SK-N-SH (cell line): ENCODE results near the gene PRDX6. TPM values are rescaled to one million over a fixed set of nuclear protein-coding genes. Genes with fewer than 3 reads are reported as not detected.

ENCODE experiments used
- CTCF ChIA-PET: fragments of 300-600, 350-600 bp; formaldehyde crosslinking; extraction: SDS; loops from one replicate; lab custom pipeline; 2021; lab: Yijun Ruan, JAX
- POLR2A ChIA-PET: fragments of 350-600 bp; sonication (Branson Sonifier 250); formaldehyde crosslinking; extraction: SDS; loops from one replicate; lab custom pipeline; 2020; ENCODE audit warnings: antibody characterized with exemption, inconsistent platforms; lab: Yijun Ruan, JAX
- DNase-seq: peaks from one replicate; pipeline ENCODE4 v3.0.0; 2012
- H2AFZ ChIP-seq: fragments of 200-600 bp; sonication (generic); 2 replicates; pipeline ENCODE4 v1.8.1; 2016; ENCODE audit warnings: antibody characterized with exemption, mild to moderate bottlenecking, low read depth
- H3F3A ChIP-seq: fragments of 200-600 bp; sonication (generic); replicated peaks from 2 replicates; pipeline ENCODE3; 2016; ENCODE audit warnings: antibody characterized with exemption, mild to moderate bottlenecking; ENCODE audit not compliant: insufficient read depth
- H3K27ac ChIP-seq, 2 experiments: fragments of 200-500 bp in 1 of 2; fragments of 200-600 bp in 1 of 2; sonication (Bioruptor generic) in 1 of 2; sonication (generic), shearing (Covaris generic) in 1 of 2; 2 replicates each; pipeline versions ENCODE4 v1.5.1 to v1.6.1; 2014 to 2016; ENCODE audit warnings: low read depth in 2 of 2, inconsistent platforms in 1 of 2, low read length in 1 of 2, mild to moderate bottlenecking in 1 of 2, mixed read lengths in 1 of 2
- H3K27me3 ChIP-seq: fragments of 200-600 bp; sonication (generic), shearing (Covaris generic); 2 replicates; pipeline ENCODE4 v1.6.1; 2016; ENCODE audit warnings: mixed run types; ENCODE audit not compliant: insufficient read depth
- H3K36me3 ChIP-seq, 2 experiments: fragments of 200-500 bp in 1 of 2; fragments of 200-600 bp in 1 of 2; sonication (Bioruptor generic) in 1 of 2; sonication (generic) in 1 of 2; replicated peaks in 1 of 2; 2 replicates each; pipeline versions ENCODE3 to v1.5.1; 2014 to 2016; ENCODE audit warnings: low read length in 1 of 2, mild to moderate bottlenecking in 1 of 2; ENCODE audit not compliant: insufficient read depth in 2 of 2, control insufficient read depth in 1 of 2
- H3K4me1 ChIP-seq, 2 experiments: fragments of 200-500 bp in 1 of 2; fragments of 200-600 bp in 1 of 2; sonication (Bioruptor generic) in 1 of 2; sonication (generic), shearing (Covaris generic) in 1 of 2; 2 replicates each; pipeline versions ENCODE4 v1.5.1 to v1.6.1; 2014 to 2016; ENCODE audit warnings: low read depth in 1 of 2, low read length in 1 of 2, mixed run types in 1 of 2; ENCODE audit not compliant: insufficient read depth in 2 of 2, control insufficient read depth in 1 of 2
- H3K4me2 ChIP-seq: fragments of 200-600 bp; sonication (generic), shearing (Covaris generic); 2 replicates; pipeline ENCODE4 v1.6.1; 2017; ENCODE audit warnings: mixed run types
- H3K4me3 ChIP-seq, 2 experiments: fragments of 200-500 bp in 1 of 2; fragments of 200-600 bp in 1 of 2; sonication (Bioruptor generic) in 1 of 2; sonication (generic), shearing (Covaris generic) in 1 of 2; 2 replicates each; pipeline versions ENCODE4 v1.5.1 to v1.8.1; 2014 to 2016; ENCODE audit warnings: low read depth in 2 of 2, inconsistent platforms in 1 of 2, low read length in 1 of 2, mild to moderate bottlenecking in 1 of 2, mixed read lengths in 1 of 2, moderate library complexity in 1 of 2
- H3K79me2 ChIP-seq: fragments of 200-600 bp; sonication (generic); 2 replicates; pipeline ENCODE4 v1.8.1; 2017; ENCODE audit warnings: mild to moderate bottlenecking; ENCODE audit not compliant: insufficient read depth
- H3K9ac ChIP-seq: fragments of 200-600 bp; sonication (generic); 2 replicates; pipeline ENCODE4 v1.6.1; 2017; ENCODE audit warnings: mixed run types
- H3K9me2 ChIP-seq: fragments of 200-600 bp; sonication (generic); 2 replicates; pipeline ENCODE4 v1.6.1; 2017; ENCODE audit warnings: mixed run types
- H3K9me3 ChIP-seq: fragments of 200-600 bp; sonication (generic); 2 replicates; pipeline ENCODE4 v1.6.1; 2017; ENCODE audit warnings: mixed run types, mild to moderate bottlenecking, moderate library complexity
- H4K20me1 ChIP-seq: fragments of 200-600 bp; sonication (generic); 2 replicates; pipeline ENCODE4 v1.6.1; 2017; ENCODE audit warnings: mild to moderate bottlenecking, mixed run types; ENCODE audit not compliant: insufficient read depth
- EZH2phosphoT487 ChIP-seq: fragments of 200-600 bp; sonication (generic); IDR thresholded peaks from 2 replicates; pipeline ENCODE4 v1.6.1; 2017; ENCODE audit warnings: low read depth, mixed run types, mild to moderate bottlenecking, antibody characterized with exemption, moderate library complexity, borderline replicate concordance
- FOSL2 ChIP-seq: IDR thresholded peaks from 2 replicates; pipeline ENCODE4 v1.4.0; 2012; ENCODE audit warnings: low read depth, mild to moderate bottlenecking, moderate library complexity, borderline replicate concordance
- FOXM1 ChIP-seq: IDR thresholded peaks from 2 replicates; pipeline ENCODE4 v1.4.0; 2012; ENCODE audit warnings: low read depth, mild to moderate bottlenecking
- GATA2 ChIP-seq: sonication (generic); formaldehyde crosslinking; IDR thresholded peaks from 2 replicates; pipeline ENCODE4 v1.5.0; 2020; ENCODE audit warnings: mild to moderate bottlenecking, missing genetic modification reagents
- IRF3 ChIP-seq: fragments of 150-350 bp; IDR thresholded peaks from 2 replicates; pipeline ENCODE4 v1.6.1; 2016; ENCODE audit warnings: mild to moderate bottlenecking, low read depth, low read length
- MAX ChIP-seq: IDR thresholded peaks from 2 replicates; pipeline ENCODE4 v1.4.0; 2012; ENCODE audit warnings: low read depth
- MXI1 ChIP-seq: IDR thresholded peaks from 2 replicates; pipeline ENCODE4 v1.6.1; 2012; ENCODE audit warnings: mild to moderate bottlenecking, low read depth, low read length, improper control_type of control experiment
- NFIC ChIP-seq: IDR thresholded peaks from 2 replicates; pipeline ENCODE4 v1.4.0; 2012; ENCODE audit warnings: borderline replicate concordance
- NRF1 ChIP-seq: IDR thresholded peaks from 2 replicates; pipeline ENCODE4 v1.6.1; 2012; ENCODE audit warnings: low read depth, mild to moderate bottlenecking, low read length
- POLR2AphosphoS5 ChIP-seq: IDR thresholded peaks from 2 replicates; pipeline ENCODE4 v1.6.1; 2012; ENCODE audit warnings: low read depth, low read length
- REST ChIP-seq: IDR thresholded peaks from 2 replicates; pipeline ENCODE4 v1.6.1; 2012; ENCODE audit warnings: mild to moderate bottlenecking, low read depth, low read length, moderate library complexity
- SMC3 ChIP-seq: IDR thresholded peaks from 2 replicates; pipeline ENCODE4 v1.6.1; 2012; ENCODE audit warnings: low read depth, low read length, improper control_type of control experiment
- TAF1 ChIP-seq: IDR thresholded peaks from 2 replicates; pipeline ENCODE4 v1.6.1; 2012; ENCODE audit warnings: low read depth, mild to moderate bottlenecking, low read length, moderate library complexity, borderline replicate concordance
- TCF12 ChIP-seq: IDR thresholded peaks from 2 replicates; pipeline ENCODE4 v1.4.0; 2012
- TEAD4 ChIP-seq: IDR thresholded peaks from 2 replicates; pipeline ENCODE4 v1.4.0; 2012; ENCODE audit warnings: mild to moderate bottlenecking, borderline replicate concordance; ENCODE audit not compliant: insufficient read depth
- YY1 ChIP-seq: IDR thresholded peaks from 2 replicates; pipeline ENCODE4 v1.4.0; 2012; ENCODE audit warnings: low read depth, mild to moderate bottlenecking
- WGBS: methylation state at CpG from one replicate; pipeline ENCODE4 v1.1.6; 2017; ENCODE audit warnings: low lambda C conversion rate; 5-methylcytosine and 5-hydroxymethylcytosine counted together
- polyA plus RNA-seq, 3 experiments: library from polyadenylated mRNA; depleted of rRNA; stranded (reverse); fragments of >200 nt; gene quantifications; 2 replicates each; pipeline ENCODE4 v1.2.3, GENCODE V29; 2012
- TF ChIP-seq, protein P1 (sequence below): IDR thresholded peaks from 2 replicates; pipeline ENCODE4; 2012
- TF ChIP-seq, protein P2 (sequence below): fragments of 150-350 bp; IDR thresholded peaks from 2 replicates; pipeline ENCODE4 v1.6.1; 2017; ENCODE audit warnings: antibody characterized with exemption, low read length, low read depth, borderline replicate concordance

Gene PRDX6
- polyA plus RNA-seq, 1 of the 3 experiments (the other 2 are of a cell fraction): 224 TPM

- no peak overlapping the region for H3K4me3 ChIP-seq
- no peak overlapping the region for H3K4me2 ChIP-seq
- TF ChIP-seq TCF12 (no peak), FOXM1 (no peak), FOSL2 (no peak), MAX (no peak), EZH2phosphoT487 (no peak), MXI1 (no peak)
- TF ChIP-seq, protein P1, sequence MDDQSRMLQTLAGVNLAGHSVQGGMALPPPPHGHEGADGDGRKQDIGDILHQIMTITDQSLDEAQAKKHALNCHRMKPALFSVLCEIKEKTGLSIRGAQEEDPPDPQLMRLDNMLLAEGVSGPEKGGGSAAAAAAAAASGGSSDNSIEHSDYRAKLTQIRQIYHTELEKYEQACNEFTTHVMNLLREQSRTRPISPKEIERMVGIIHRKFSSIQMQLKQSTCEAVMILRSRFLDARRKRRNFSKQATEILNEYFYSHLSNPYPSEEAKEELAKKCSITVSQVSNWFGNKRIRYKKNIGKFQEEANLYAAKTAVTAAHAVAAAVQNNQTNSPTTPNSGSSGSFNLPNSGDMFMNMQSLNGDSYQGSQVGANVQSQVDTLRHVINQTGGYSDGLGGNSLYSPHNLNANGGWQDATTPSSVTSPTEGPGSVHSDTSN: no peak
- CTCF ChIA-PET: interaction anchor here (1.1 kb wide), 1 partner anchor 12 kb away, joined by 3 read pairs; no protein-coding TSS in a partner anchor
- no peaks in the 10 kb centered on the region for H3K9me3 ChIP-seq
- H4K20me1 ChIP-seq: no peaks in the 10 kb centered on the region
- no peak overlapping the region for H3K9ac ChIP-seq
- no peaks in the 10 kb centered on the region for H3K36me3 ChIP-seq
- peaks cover 0 to 6% of the 10 kb centered on the region in 2 experiments; a peak in 1 of 4 replicates for H3K4me1 ChIP-seq
- H3K9me2 ChIP-seq: no peaks in the 10 kb centered on the region
- no peak overlapping the region for H2AFZ ChIP-seq
- peaks cover 4% of the 10 kb centered on the region for H3F3A ChIP-seq
- POLR2A ChIA-PET: no interaction called here
- 83% methylated on average over 4 of the region's 4 CpGs for WGBS
- H3K27ac ChIP-seq: no peak overlapping the region
- H3K79me2 ChIP-seq: no peaks in the 10 kb centered on the region
- no peak for DNase-seq
- no peaks in the 10 kb centered on the region for H3K27me3 ChIP-seq
Observed at GRCh38 chr1:173504268-173504667, 27.1 kb downstream of the PRDX6 start.

GRCh38 chr1:173505391-173505790, 28.3 kb downstream of the PRDX6 start:
- ChIA-PET CTCF (interaction anchor here (0.6 to 1.1 kb wide), 2 partner anchors 13 to 474 kb away, joined by 3 read pairs; no protein-coding TSS in a partner anchor), POLR2A (no interaction called here)
- no peak overlapping the region for H2AFZ ChIP-seq
- no peak for TF ChIP-seq IRF3
- TF ChIP-seq NRF1: no peak
- TF ChIP-seq, protein P2, sequence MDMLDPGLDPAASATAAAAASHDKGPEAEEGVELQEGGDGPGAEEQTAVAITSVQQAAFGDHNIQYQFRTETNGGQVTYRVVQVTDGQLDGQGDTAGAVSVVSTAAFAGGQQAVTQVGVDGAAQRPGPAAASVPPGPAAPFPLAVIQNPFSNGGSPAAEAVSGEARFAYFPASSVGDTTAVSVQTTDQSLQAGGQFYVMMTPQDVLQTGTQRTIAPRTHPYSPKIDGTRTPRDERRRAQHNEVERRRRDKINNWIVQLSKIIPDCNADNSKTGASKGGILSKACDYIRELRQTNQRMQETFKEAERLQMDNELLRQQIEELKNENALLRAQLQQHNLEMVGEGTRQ: no peak
- no peak for TF ChIP-seq SMC3
- TF ChIP-seq YY1: no peak
- TF ChIP-seq TAF1: no peak
- no peak for TF ChIP-seq TEAD4
- TF ChIP-seq NFIC: no peak
- TF ChIP-seq MXI1: no peak
- no peak for TF ChIP-seq TCF12
- no peak for TF ChIP-seq REST
- no peak for TF ChIP-seq POLR2AphosphoS5
- TF ChIP-seq GATA2 (CRISPR knock-in tag): no peak
- H3K9me2 ChIP-seq: no peaks in the 10 kb centered on the region
- H3K9ac ChIP-seq: no peak overlapping the region
- H3K27ac ChIP-seq: no peak overlapping the region
- H4K20me1 ChIP-seq: no peaks in the 10 kb centered on the region
- no peaks in the 10 kb centered on the region for H3K27me3 ChIP-seq
- H3K4me2 ChIP-seq: no peak overlapping the region
- no peaks in the 10 kb centered on the region for H3K79me2 ChIP-seq
- no peak for DNase-seq
- no peaks in the 10 kb centered on the region for H3K36me3 ChIP-seq
- no peaks in the 10 kb centered on the region for H3K9me3 ChIP-seq
- peaks cover 0 to 6% of the 10 kb centered on the region in 2 experiments; a peak in 1 of 4 replicates for H3K4me1 ChIP-seq
- H3K4me3 ChIP-seq: no peak overlapping the region
- peaks cover 4% of the 10 kb centered on the region for H3F3A ChIP-seq
